Measurements from ENCODE around the gene TUBA3E.
"Not testable (repeated sequence)": the region's sequence is repeated elsewhere in the genome, so short reads cannot be mapped to it uniquely, and the experiment has no call there.

The TUBA3E gene

DNA sequence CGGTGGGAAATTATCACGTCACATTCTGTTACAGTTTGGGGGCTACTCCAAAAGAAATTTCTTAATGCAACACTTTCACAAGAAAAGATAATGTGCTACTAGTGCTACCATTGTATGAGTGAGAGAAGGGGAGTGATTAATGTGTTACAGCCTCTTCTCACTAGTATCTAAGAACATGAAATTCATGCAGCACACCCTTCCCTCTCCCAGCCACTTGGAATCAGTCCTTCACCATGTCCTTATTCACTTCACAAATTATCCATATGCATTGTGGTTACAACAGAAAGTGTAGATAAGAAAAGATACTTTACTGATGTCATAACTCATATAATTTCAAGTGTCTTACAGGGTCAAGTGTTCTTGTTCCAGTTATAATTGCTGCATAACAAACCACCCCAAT is 20.9 kb upstream of the TUBA3E start:
- H3K27me3 ChIP-seq, H4K20me1 ChIP-seq: not testable (repeated sequence)

DNA sequence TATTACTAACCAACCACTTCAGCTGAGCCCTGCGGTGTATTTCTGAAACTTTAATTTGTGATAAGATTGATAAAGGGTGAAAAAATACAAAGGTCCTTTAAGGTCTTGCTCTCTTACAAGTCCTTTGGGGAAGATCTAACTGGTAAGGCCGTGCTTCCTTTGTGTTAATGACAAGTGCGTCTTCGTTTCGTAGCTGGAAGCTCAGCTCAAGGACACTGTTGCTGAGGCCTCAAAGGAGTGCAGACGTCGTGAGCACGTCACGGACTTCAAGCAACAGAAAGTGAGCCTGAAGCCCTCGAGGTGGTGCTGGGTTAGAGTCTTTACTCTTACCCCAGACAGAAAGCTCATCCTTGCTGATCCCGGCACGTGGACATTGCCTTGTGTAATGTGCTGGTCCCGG is 8.8 kb upstream of the TUBA3E start:
- H3K36me3 ChIP-seq, H3K4me3 ChIP-seq, H3K27me3 ChIP-seq, H4K20me1 ChIP-seq, H3K27ac ChIP-seq, H3K9me3 ChIP-seq, H3K4me1 ChIP-seq, H3K4me2 ChIP-seq, H3K9ac ChIP-seq: not testable (repeated sequence)

More for the DNA sequence above, 20.9 kb upstream of the TUBA3E start:
- H3K4me1 ChIP-seq, H3K4me3 ChIP-seq, H3K9me3 ChIP-seq, H3K9ac ChIP-seq, H3K4me2 ChIP-seq, H3K36me3 ChIP-seq, H3K27ac ChIP-seq: not testable (repeated sequence)

DNA sequence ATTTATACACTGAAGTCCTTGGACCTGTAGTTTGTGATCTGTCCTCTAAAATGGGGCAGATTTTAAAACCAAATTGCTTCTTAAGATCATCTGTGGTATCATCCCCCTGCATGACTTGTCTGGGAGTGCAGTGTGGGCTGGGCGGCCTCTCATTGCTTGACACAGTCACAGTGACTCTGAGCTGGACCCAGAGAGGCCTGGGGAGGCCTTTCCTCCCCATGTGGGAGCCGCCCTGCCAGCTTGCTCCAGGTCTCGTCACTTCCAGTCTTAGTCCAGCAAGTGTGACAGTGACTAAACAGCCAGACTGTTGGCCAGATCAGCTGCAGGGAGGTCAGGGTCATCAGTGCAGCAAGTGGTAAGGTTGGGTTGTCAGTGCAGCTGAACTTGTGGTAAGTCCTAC is 4.9 kb upstream of the TUBA3E start:
- not testable (repeated sequence) for H3K4me3 ChIP-seq, H3K4me1 ChIP-seq, H3K27me3 ChIP-seq, H3K36me3 ChIP-seq, H3K9ac ChIP-seq, H3K9me3 ChIP-seq, H4K20me1 ChIP-seq, H3K27ac ChIP-seq, H3K4me2 ChIP-seq

DNA sequence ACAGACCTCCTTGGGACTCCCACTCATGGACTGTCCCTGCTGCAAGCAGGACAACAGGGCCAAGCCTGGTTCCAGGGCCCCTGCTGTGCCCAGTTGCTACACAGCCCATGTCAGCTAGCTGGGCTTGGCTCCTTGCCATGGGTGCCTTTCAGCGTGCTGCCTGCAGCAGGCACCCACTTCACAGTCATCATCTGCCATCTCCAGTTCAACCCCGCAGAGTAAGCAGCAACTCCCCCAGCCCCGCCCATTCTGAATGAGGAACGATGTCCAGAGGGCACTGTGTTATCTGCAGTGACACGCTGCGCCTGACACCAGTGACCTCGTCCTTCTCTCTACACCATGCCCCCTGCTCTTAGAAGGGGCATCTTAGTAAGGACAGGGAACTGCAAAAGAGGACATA is 4.3 kb upstream of the TUBA3E start:
- not testable (repeated sequence) for H3K4me2 ChIP-seq, H3K9me3 ChIP-seq, H3K4me3 ChIP-seq, H3K27me3 ChIP-seq, H3K9ac ChIP-seq, H3K27ac ChIP-seq, H3K36me3 ChIP-seq, H4K20me1 ChIP-seq, H3K4me1 ChIP-seq

DNA sequence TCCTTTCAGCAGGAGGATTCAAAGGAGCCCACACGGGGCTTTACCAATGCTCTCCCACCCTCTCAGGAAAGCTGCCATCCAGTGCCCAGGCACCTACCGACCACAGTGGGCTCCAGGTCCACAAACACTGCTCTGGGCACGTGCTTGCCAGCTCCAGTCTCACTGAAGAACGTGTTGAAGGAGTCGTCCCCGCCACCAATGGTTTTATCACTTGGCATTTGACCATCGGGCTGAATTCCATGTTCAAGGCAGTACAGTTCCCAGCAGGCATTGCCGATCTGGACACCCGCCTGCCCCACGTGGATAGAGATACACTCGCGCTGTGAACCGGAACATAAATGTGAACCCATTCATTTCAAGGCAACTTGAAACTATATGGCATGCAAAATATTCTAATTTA is 2.2 kb downstream of the TUBA3E start:
- not testable (repeated sequence) for H3K4me1 ChIP-seq, H3K9ac ChIP-seq, H3K27ac ChIP-seq, H3K4me2 ChIP-seq, H3K9me3 ChIP-seq, H3K36me3 ChIP-seq, H3K27me3 ChIP-seq, H3K4me3 ChIP-seq, H4K20me1 ChIP-seq

DNA sequence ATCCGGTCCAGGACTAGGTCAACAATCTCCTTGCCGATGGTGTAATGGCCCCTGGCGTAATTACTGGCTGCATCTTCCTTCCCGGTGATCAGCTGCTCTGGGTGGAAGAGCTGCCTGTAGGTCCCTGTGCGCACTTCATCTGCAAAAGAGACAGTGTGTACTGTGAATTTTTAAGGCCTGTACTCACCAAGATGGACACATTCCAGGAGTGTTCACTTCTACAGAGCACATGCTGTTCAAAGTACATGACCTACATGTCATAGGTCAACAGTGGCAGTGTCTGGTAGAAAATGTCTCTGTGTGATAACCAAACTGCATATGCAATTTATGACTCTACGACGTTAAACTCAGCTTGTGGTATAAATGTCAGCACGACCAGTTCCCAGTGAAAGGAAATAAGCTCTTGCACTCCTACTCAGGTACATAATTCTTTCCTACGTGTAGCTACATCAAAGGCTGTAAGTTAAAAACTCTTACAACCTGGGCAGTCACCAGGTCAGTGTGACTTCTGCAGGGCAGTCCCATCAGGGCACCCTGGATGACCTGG is 3.1 kb downstream of the TUBA3E start:
- not testable (repeated sequence) for H3K4me2 ChIP-seq, H3K27ac ChIP-seq, H3K27me3 ChIP-seq, H4K20me1 ChIP-seq, H3K4me3 ChIP-seq, H3K4me1 ChIP-seq, H3K9me3 ChIP-seq, H3K9ac ChIP-seq
- H3K36me3 ChIP-seq: peaks cover 19% of the 10 kb centered on the region

DNA sequence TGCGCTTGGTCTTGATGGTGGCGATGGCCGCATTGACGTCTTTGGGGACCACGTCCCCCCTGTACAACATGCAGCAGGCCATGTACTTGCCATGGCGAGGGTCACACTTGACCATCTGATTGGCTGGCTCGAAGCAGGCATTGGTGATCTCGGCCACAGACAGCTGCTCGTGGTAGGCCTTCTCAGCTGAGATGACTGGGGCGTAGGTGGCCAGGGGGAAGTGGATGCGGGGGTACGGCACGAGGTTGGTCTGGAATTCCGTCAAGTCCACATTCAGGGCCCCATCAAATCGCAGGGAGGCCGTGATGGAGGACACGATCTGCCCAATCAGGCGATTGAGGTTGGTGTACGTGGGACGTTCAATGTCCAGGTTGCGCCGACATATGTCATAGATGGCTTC is 4.4 kb downstream of the TUBA3E start:
- H3K9me3 ChIP-seq, H3K4me1 ChIP-seq, H3K9ac ChIP-seq, H3K4me3 ChIP-seq, H3K4me2 ChIP-seq, H3K27ac ChIP-seq, H3K27me3 ChIP-seq: not testable (repeated sequence)
- peaks cover 19% of the 10 kb centered on the region for H4K20me1 ChIP-seq
- peaks cover 30% of the 10 kb centered on the region for H3K36me3 ChIP-seq

DNA sequence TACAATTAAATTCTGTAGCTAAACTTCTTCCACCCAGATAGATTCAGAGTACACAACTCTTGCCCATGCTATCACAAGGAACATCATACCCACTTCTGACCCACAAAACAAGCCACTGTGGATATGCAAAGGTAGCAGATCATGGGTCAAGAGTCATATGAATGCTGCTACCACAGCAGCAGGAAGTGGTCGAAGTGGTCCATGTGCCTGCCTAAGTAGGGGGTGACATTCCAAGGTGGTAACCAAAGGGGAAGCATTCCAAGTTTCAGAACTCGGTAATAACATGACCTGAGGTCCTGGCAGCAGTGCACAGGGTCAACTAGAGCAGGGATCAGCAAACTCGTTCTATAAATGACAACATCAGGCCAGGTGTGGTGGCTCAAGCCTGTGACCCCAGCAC is 5.8 kb downstream of the TUBA3E start:
- Histone ChIP-seq H3K36me3 (peaks cover 43% of the 10 kb centered on the region), H4K20me1 (peaks cover 33% of the 10 kb centered on the region)
- H3K27ac ChIP-seq, H3K4me3 ChIP-seq, H3K4me1 ChIP-seq, H3K9me3 ChIP-seq, H3K4me2 ChIP-seq, H3K27me3 ChIP-seq, H3K9ac ChIP-seq: not testable (repeated sequence)

GRCh38 chr2:130191319-130191718 is 6.9 kb downstream of the TUBA3E start:
- not testable (repeated sequence) for H3K27me3 ChIP-seq, H3K4me3 ChIP-seq, H3K9me3 ChIP-seq, H3K9ac ChIP-seq, H3K27ac ChIP-seq, H3K4me2 ChIP-seq
- Histone ChIP-seq H3K4me1 (peaks cover 14% of the 10 kb centered on the region), H4K20me1 (peaks cover 44% of the 10 kb centered on the region), H3K36me3 (peaks cover 54% of the 10 kb centered on the region)

- Histone ChIP-seq H3K9ac (no peak overlapping the region), H3K27ac (no peak overlapping the region), H4K20me1 (peaks cover 55% of the 10 kb centered on the region), H3K4me3 (no peak overlapping the region), H3K9me3 (no peaks in the 10 kb centered on the region), H3K4me1 (peaks cover 24% of the 10 kb centered on the region), H3K36me3 (peaks cover 62% of the 10 kb centered on the region), H3K4me2 (no peak overlapping the region), H3K27me3 (no peaks in the 10 kb centered on the region)
- TF ChIP-seq Cebpa-rat (IDR thresholded peaks at IDR 0.05): no peak
These were observed 8.0 kb downstream of the TUBA3E start for GRCh38 chr2:130190237-130190636.

DNA sequence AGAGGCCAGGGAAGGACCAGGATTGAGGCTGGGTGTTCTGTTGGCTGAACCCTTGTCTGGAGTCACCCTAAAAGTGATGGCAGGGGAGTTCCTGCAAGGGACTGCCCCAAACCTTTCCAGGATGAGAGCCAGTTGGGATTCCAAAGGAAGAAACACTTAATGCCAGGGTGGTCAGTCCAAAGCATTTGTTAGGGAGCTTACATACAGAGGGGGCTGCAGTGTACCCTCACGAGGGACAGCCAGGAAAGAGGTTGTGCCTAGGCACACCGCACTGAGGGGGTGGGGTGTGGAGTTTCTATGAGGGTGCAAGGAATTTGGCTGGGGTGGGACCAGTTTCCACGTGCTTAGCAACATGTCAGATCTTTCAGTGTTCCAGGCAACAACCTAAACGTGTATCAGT is 9.3 kb downstream of the TUBA3E start:
- Histone ChIP-seq H3K4me1 (peaks cover 36% of the 10 kb centered on the region), H4K20me1 (peaks cover 68% of the 10 kb centered on the region), H3K36me3 (peaks cover 70% of the 10 kb centered on the region)
- H3K4me2 ChIP-seq, H3K9ac ChIP-seq, H3K27ac ChIP-seq, H3K4me3 ChIP-seq, H3K27me3 ChIP-seq, H3K9me3 ChIP-seq: not testable (repeated sequence)

- H3K9me3 ChIP-seq, H3K4me3 ChIP-seq, H3K27me3 ChIP-seq, H3K4me2 ChIP-seq, H3K27ac ChIP-seq, H3K9ac ChIP-seq: not testable (repeated sequence)
- Histone ChIP-seq H3K36me3 (peaks cover 70% of the 10 kb centered on the region), H4K20me1 (peaks cover 74% of the 10 kb centered on the region), H3K4me1 (peaks cover 42% of the 10 kb centered on the region)
These were observed 10.1 kb downstream of the TUBA3E start for GRCh38 chr2:130187859-130188792.

Data from BLaER1 (cell line).